GM12878 (cell line): ENCODE data around the gene DFFB. TPM values are rescaled to one million over a fixed set of nuclear protein-coding genes. Genes with fewer than 3 reads are reported as not detected.

Experiments used
- ATAC-seq: fragments of 200-7000 bp; cut with Tn5 transposase; 3 replicates; pipeline ENCODE4 v1.9.1; 2020; ENCODE audit warnings: mild to moderate bottlenecking, moderate library complexity
- BruUV-seq: library from RNA; stranded (reverse); fragments of 400-500 nt; replicated peaks from 2 replicates; lab custom pipeline; 2021; lab: Mats Ljungman, UMichigan
- CTCF ChIA-PET: fragments of 300-600 bp; sonication (Branson Sonifier 250); formaldehyde crosslinking; extraction: SDS; loops from one replicate; lab custom pipeline; 2021; ENCODE audit warnings: inconsistent platforms; lab: Yijun Ruan, JAX
- POLR2A ChIA-PET: fragments of 350-600 bp; formaldehyde crosslinking; extraction: SDS; loops from one replicate; lab custom pipeline; 2021; ENCODE audit warnings: inconsistent platforms; lab: Charles Lee
- RAD21 ChIA-PET: fragments of 300-600 bp; sonication (Branson Sonifier 250); formaldehyde crosslinking; loops from one replicate; lab custom pipeline; 2023; ENCODE audit warnings: antibody characterized with exemption; ENCODE audit not compliant: unreplicated experiment; lab: Charles Lee
- SMC1A ChIA-PET: fragments of 300-600 bp; sonication (Branson Sonifier 250); formaldehyde crosslinking; loops from one replicate; lab custom pipeline; 2023; ENCODE audit not compliant: unreplicated experiment, uncharacterized antibody; lab: Charles Lee
- DNase-seq: peaks from one replicate; pipeline ENCODE4 v3.0.0-alpha.2; 2011; ENCODE audit warnings: low read depth, low spot score
- FAIRE-seq: peaks from 3 replicates; lab custom pipeline; 2011; peaks lifted over from hg19 to GRCh38; lab: Jason Lieb, UNC
- H2AFZ ChIP-seq: 2 replicates; pipeline ENCODE4 v1.6.0; 2011; ENCODE audit warnings: low read depth, low read length, control low read depth; ENCODE audit not compliant: control insufficient read depth
- H3K27ac ChIP-seq: 2 replicates; pipeline ENCODE4 v1.5.1; 2011; ENCODE audit warnings: control low read depth; ENCODE audit not compliant: control insufficient read depth, insufficient read depth
- H3K27me3 ChIP-seq, 2 experiments: replicated peaks in 1 of 2; 2 replicates each; pipeline versions ENCODE4 v1.6.0 to v1.6.1; 2011; ENCODE audit warnings: low read length in 1 of 2; ENCODE audit not compliant: control insufficient read depth in 2 of 2, insufficient read depth in 2 of 2
- H3K36me3 ChIP-seq, 2 experiments: 2 replicates each; pipeline ENCODE4 v1.5.1; 2011; ENCODE audit warnings: low read length in 1 of 2; ENCODE audit not compliant: control insufficient read depth in 2 of 2, insufficient read depth in 2 of 2
- H3K4me1 ChIP-seq: 2 replicates; pipeline ENCODE4 v1.6.1; 2011; ENCODE audit warnings: mild to moderate bottlenecking, low read length, moderate library complexity, mixed read lengths; ENCODE audit not compliant: control insufficient read depth, insufficient read depth
- H3K4me2 ChIP-seq: 2 replicates; pipeline ENCODE4 v1.6.0; 2011; ENCODE audit warnings: control low read depth; ENCODE audit not compliant: control insufficient read depth, insufficient read depth
- H3K4me3 ChIP-seq: fragments of 200-600 bp; sonication (generic); 2 replicates; pipeline ENCODE4 v1.5.1; 2016
- H3K79me2 ChIP-seq: 2 replicates; pipeline ENCODE4 v1.6.0; 2011; ENCODE audit warnings: low read length; ENCODE audit not compliant: control insufficient read depth, insufficient read depth
- H3K9ac ChIP-seq: 2 replicates; pipeline ENCODE4 v1.8.0; 2011; ENCODE audit warnings: low read length, control low read depth, mixed read lengths; ENCODE audit not compliant: control insufficient read depth, insufficient read depth
- H3K9me3 ChIP-seq: replicated peaks from 3 replicates; pipeline ENCODE4 v1.5.1; 2011; ENCODE audit warnings: mild to moderate bottlenecking, low read length; ENCODE audit not compliant: control insufficient read depth, insufficient read depth
- H4K20me1 ChIP-seq: 2 replicates; pipeline ENCODE4 v1.6.0; 2011; ENCODE audit not compliant: control insufficient read depth, insufficient read depth
- ATF2 ChIP-seq: IDR thresholded peaks from 2 replicates; pipeline ENCODE4 v1.6.1; 2012; ENCODE audit warnings: low read length, inconsistent platforms
- BHLHE40 ChIP-seq, 2 experiments: fragments of 450-650 bp in 1 of 2; IDR thresholded peaks; 2 replicates each; pipeline ENCODE4 v1.6.1; 2011 to 2017; ENCODE audit warnings: low read depth in 2 of 2, borderline replicate concordance in 1 of 2, improper control_type of control experiment in 1 of 2, low read length in 1 of 2, mild to moderate bottlenecking in 1 of 2
- CHD4 ChIP-seq: fragments of 200-600 bp; sonication (generic); IDR thresholded peaks from 2 replicates; pipeline ENCODE4 v1.6.1; 2016; ENCODE audit warnings: mild to moderate bottlenecking
- MAX ChIP-seq: IDR thresholded peaks from 2 replicates; pipeline ENCODE4 v1.6.1; 2012; ENCODE audit warnings: low read depth, low read length, improper control_type of control experiment
- SMC3 ChIP-seq: IDR thresholded peaks from 2 replicates; pipeline ENCODE4 v1.6.1; 2011; ENCODE audit warnings: low read length, improper control_type of control experiment, borderline replicate concordance
- SPI1 ChIP-seq: IDR thresholded peaks from 2 replicates; pipeline ENCODE4 v1.6.1; 2011; ENCODE audit warnings: low read depth, mild to moderate bottlenecking, low read length, moderate library complexity, borderline replicate concordance; ENCODE audit not compliant: insufficient read depth
- STAT1 ChIP-seq: fragments of 450-650 bp; conservative IDR thresholded peaks from 2 replicates; pipeline ENCODE4 v1.6.1; 2014; ENCODE audit warnings: antibody characterized with exemption, mild to moderate bottlenecking
- ZNF622 ChIP-seq: fragments of 450-650 bp; IDR thresholded peaks from 2 replicates; pipeline ENCODE4 v1.6.1; 2017; ENCODE audit warnings: mild to moderate bottlenecking, inconsistent platforms
- WGBS: methylation state at CpG from one replicate; pipeline ENCODE4 v1.1.6; 2016; ENCODE audit warnings: low lambda C conversion rate; ENCODE audit not compliant: insufficient replicate concordance, insufficient coverage; ENCODE audit errors: missing lambda C conversion rate; 5-methylcytosine and 5-hydroxymethylcytosine counted together
- in situ Hi-C: fragments of 300-500 bp; cut with MboI; formaldehyde crosslinking; loops from 9 replicates; pipeline ENCODE4 v1.14.3; 2018; ENCODE audit warnings: mixed read lengths
- intact Hi-C: fragments of 100-400 bp; cut with micrococcal nuclease; formaldehyde crosslinking; loops from one replicate; pipeline ENCODE4 v1.14.2; 2022; ENCODE audit not compliant: unreplicated experiment
- polyA plus RNA-seq, 11 experiments: library from polyadenylated mRNA; depleted of rRNA in 4 of 11; unstranded in 6 of 11; stranded (reverse) in 5 of 11; fragments of >200 nt; fragmentation: Nextera tagmentation in 4 of 11; fragmentation: Illumina TruSeq in 1 of 11; extraction: Ambion mirVana in 4 of 11; extraction: Trizol in 1 of 11; gene quantifications; 1 replicate in 1 of 11; 2 replicates in 10 of 11; pipeline versions ENCODE4 v1.2.1 to v1.2.3, GENCODE V29; 2011 to 2016; ENCODE audit warnings: inconsistent platforms in 2 of 11, missing spikeins in 2 of 11, low read depth in 1 of 11
- total RNA-seq, 4 experiments: library from RNA; depleted of rRNA in 3 of 4; stranded (reverse); fragments of >200 nt in 3 of 4; fragmentation: Illumina TruSeq in 1 of 4; extraction: Trizol in 1 of 4; gene quantifications; 2 replicates each; pipeline versions ENCODE4 v1.2.1 to v1.2.3, GENCODE V29; 2013 to 2021

DFFB gene
- total and polyA plus RNA-seq, 10 of the 15 experiments (the other 5 are each of a cell fraction or from before 2014, with no cell fraction given) = 2.7 to 10.7 (median 6.5) TPM

GRCh38 chr1:3834701-3835100, 22.6 kb upstream of the DFFB start:
- Histone ChIP-seq H4K20me1 (no peaks in the 10 kb centered on the region), H3K9me3 (peaks cover 9% of the 10 kb centered on the region; the same call in 2 of the 3 replicates), H3K9ac (no peak overlapping the region), H3K4me2 (no peak overlapping the region), H3K79me2 (no peaks in the 10 kb centered on the region), H3K27me3 (no peaks in the 10 kb centered on the region), H3K27ac (no peak overlapping the region), H3K36me3 (peaks cover 0 to 11% of the 10 kb centered on the region in 2 experiments; a peak in 3 of 4 replicates), H3K4me1 (no peaks in the 10 kb centered on the region), H3K4me3 (no peak overlapping the region), H2AFZ (no peak overlapping the region)
- RAD21 ChIA-PET = no interaction called here
- DNase-seq = no peak
- ATAC-seq = no peak
- 96% methylated on average over 10 of the region's 10 CpGs for WGBS
- in situ Hi-C loops (no loop called here), intact Hi-C loops (no loop called here)
- CTCF ChIA-PET = no interaction called here
- POLR2A ChIA-PET = no interaction called here
- FAIRE-seq = no peak
- no peak for TF ChIP-seq ZNF622
- no peak for TF ChIP-seq SPI1
- no peak for TF ChIP-seq CHD4
- no peak for TF ChIP-seq SMC3
- TF ChIP-seq ATF2 = no peak
- TF ChIP-seq STAT1 = no peak
- no peak for TF ChIP-seq BHLHE40 (IDR thresholded peaks at IDR 0.05; ENCODE audit: borderline replicate concordance in 1 of 2, low read depth in 2 of 2, low read length in 1 of 2)
- no peak for TF ChIP-seq MAX
- SMC1A ChIA-PET = no interaction called here
- BruUV-seq = no TSS peak
